Heart right ventricle (tissue), 16 donors: ENCODE measurements around the gene UBE2G2. TPM values are rescaled to one million over a fixed set of nuclear protein-coding genes. Genes with fewer than 3 reads are reported as not detected.

ENCODE experiments used
- ATAC-seq, 8 donors: fragments of 200-7000 bp; cut with Tn5 transposase; one replicate each; pipeline ENCODE4 v1.9.1; 2020; ENCODE audit warnings: mild to moderate bottlenecking in 8 of 8, moderate library complexity in 8 of 8, moderate number of reproducible peaks in 1 of 8
- DNase-seq, 2 donors: peaks; one replicate each; pipeline ENCODE4 v3.0.0-alpha.2; 2020
- H3K27ac ChIP-seq, 10 donors: fragments of 200-600 bp; sonication (generic) in 2 of 10; one replicate each; pipeline versions ENCODE4 v1.5.0 to v1.8.0; 2020 to 2022; ENCODE audit warnings: mild to moderate bottlenecking in 3 of 10
- H3K27me3 ChIP-seq, 7 donors: fragments of 200-600 bp; one replicate each; pipeline ENCODE4 v1.8.0; 2021 to 2022; ENCODE audit warnings: mild to moderate bottlenecking in 2 of 7
- H3K36me3 ChIP-seq, 9 donors: fragments of 200-600 bp; sonication (generic) in 1 of 9; one replicate each; pipeline versions ENCODE4 v1.5.0 to v1.8.0; 2020 to 2022; ENCODE audit warnings: mild to moderate bottlenecking in 2 of 9
- H3K4me1 ChIP-seq, 9 donors: fragments of 200-600 bp; sonication (generic) in 1 of 9; one replicate each; pipeline versions ENCODE4 v1.5.0 to v1.8.0; 2020 to 2022; ENCODE audit warnings: mild to moderate bottlenecking in 4 of 9
- H3K4me3 ChIP-seq, 10 donors: fragments of 200-600 bp; sonication (generic) in 2 of 10; one replicate each; pipeline versions ENCODE4 v1.5.0 to v1.8.0; 2020 to 2022; ENCODE audit warnings: mild to moderate bottlenecking in 7 of 10, moderate library complexity in 2 of 10
- H3K9me3 ChIP-seq, 11 donors: fragments of 200-600 bp in 10 of 11; sonication (generic) in 2 of 11; one replicate each; pipeline versions ENCODE4 v1.5.0 to v1.8.0; 2013 to 2022; ENCODE audit warnings: mild to moderate bottlenecking in 2 of 11, control low read depth in 1 of 11, moderate library complexity in 1 of 11
- CTCF ChIP-seq, 9 donors: fragments of 200-600 bp; sonication (generic) in 2 of 9; IDR thresholded peaks; one replicate each; pipeline versions ENCODE4 v1.5.0 to v1.8.0; 2021 to 2022; ENCODE audit warnings: antibody characterized with exemption in 9 of 9, mild to moderate bottlenecking in 5 of 9, moderate library complexity in 1 of 9
- WGBS, 2 donors: extraction: QIAGEN DNeasy Blood & Tissue Kit; methylation state at CpG; one replicate each; pipeline ENCODE4 v1.1.7; 2013; ENCODE audit warnings: inconsistent platforms in 1 of 2; 5-methylcytosine and 5-hydroxymethylcytosine counted together
- intact Hi-C, 10 donors: fragments of 100-400 bp; cut with DNase I; formaldehyde crosslinking; loops; one replicate each; pipeline versions ENCODE4 v1.11.1 to v1.14.2; 2022
- polyA plus RNA-seq, 2 donors: library from polyadenylated mRNA; stranded (reverse); fragments of 200-250 nt; gene quantifications; one replicate each; pipeline ENCODE4 v1.2.3, GENCODE V29; 2013
- total RNA-seq, 10 donors: library from RNA; stranded (reverse); fragmentation: NEBNext Ultra II Directional in 3 of 10; extraction: Animal tissue kit (Norgen Biotek cat#: 25700) in 3 of 10; gene quantifications; one replicate each; pipeline versions ENCODE4 v1.2.1 to v1.2.4, GENCODE V29; 2021 to 2023
- donor health status: Arrhythmogenic right ventricular cardiomyopathy.
- donor health status: ischemic (EF 13 %, LVEDD 7.1; RV severe dilation, severe dysfunction).
- donor health status: healthy with polysubstance abuse.
- donor health status: DM: no; HTN: yes; CAD: no.
- donor health status: DM: no; HTN: no; CAD: no.
- donor health status: ischemic (EF 25% LVEDD 6.9; RV normal size, moderate dysfunction).
- donor health status: ischemic (EF 25% LVEDD 5.7; RV mildly dilated, moderate dysfunction).
- donor health status: healthy.
- donor health status: DM: yes; HTN: yes; CAD: no.
- donor health status: Ischemic cardiomyopathy.
- donor health status: ischemic (EF 35%, LVEDD 5.7; RV mildly dilated, moderate dysfunction).
- donor health status: nonischemic (EF 11% LVEDD 7.7; RV severe dilation, severe dysfunction).
- donor health status: DM: yes; HTN: yes; CAD: no.
- donor health status: PGD.
- donor health status: ischemic (EF 29% LVEDD 5.4; RV normal size, mild dysfunction).
- donor health status: nonischemic (EF 23%, LVEDD 6.1; RV moderate dilation, normal function).

UBE2G2 gene
- total and polyA plus RNA-seq, 12 donors = 39.6 to 89.5 (median 63.2) TPM

- Histone ChIP-seq H3K36me3 (peaks cover 0 to 31% (median 20%) of the 10 kb centered on the region in 9 donors), H3K4me1 (peaks cover 9 to 44% (median 25%) of the 10 kb centered on the region in 9 donors), H3K27ac (peak overlapping the region in 6 of 10 donors; percentile 23 to 62 (median 40)), H3K9me3 (peaks cover 0 to 24% (median 3%) of the 10 kb centered on the region in 11 donors), H3K4me3 (no peak overlapping the region), H3K27me3 (no peaks in the 10 kb centered on the region)
- intact Hi-C loops = loop anchor here in 5 of 10 donors (2.0 to 10.0 kb wide), 5 partner anchors 13 to 319 kb away; partner anchors contain the start of gene PTTG1IP (in 3 of the 5)
- no peak for TF ChIP-seq CTCF (IDR thresholded peaks at IDR 0.05)
- ATAC-seq (no peak), DNase-seq (no peak)
- WGBS, 2 donors = 58 to 68% methylated on average over 10 of the region's 10 CpGs
Observed at GRCh38 chr21:44815852-44816628, 14.4 kb upstream of the UBE2G2 start.

- Histone ChIP-seq H3K27me3 (no peaks in the 10 kb centered on the region), H3K27ac (peak overlapping the region in 3 of 10 donors; percentile 20 to 62 (median 34)), H3K4me1 (peaks cover 9 to 44% (median 25%) of the 10 kb centered on the region in 9 donors), H3K36me3 (peaks cover 0 to 35% (median 20%) of the 10 kb centered on the region in 9 donors), H3K9me3 (peaks cover 0 to 16% (median 0%) of the 10 kb centered on the region in 11 donors), H3K4me3 (no peak overlapping the region)
- WGBS, 2 donors = 91 to 92% methylated on average over 8 of the region's 8 CpGs
- ATAC-seq = no peak
- intact Hi-C loops = loop anchor here in 5 of 10 donors (5.0 to 10.0 kb wide), 4 partner anchors 57 to 320 kb away; partner anchors contain the start of gene PTTG1IP (in 3 of the 5)
- DNase-seq = no peak
- TF ChIP-seq CTCF (IDR thresholded peaks at IDR 0.05) = no peak
Observed at GRCh38 chr21:44815225-44815624, 13.6 kb upstream of the UBE2G2 start.

- Histone ChIP-seq H3K27me3 (no peaks in the 10 kb centered on the region), H3K4me1 (peaks cover 9 to 44% (median 25%) of the 10 kb centered on the region in 9 donors), H3K9me3 (peaks cover 0 to 9% (median 0%) of the 10 kb centered on the region in 11 donors), H3K36me3 (peaks cover 0 to 42% (median 20%) of the 10 kb centered on the region in 9 donors), H3K4me3 (no peak overlapping the region), H3K27ac (peak overlapping the region in 3 of 10 donors; percentile 20 to 62 (median 34))
- no peak for TF ChIP-seq CTCF (IDR thresholded peaks at IDR 0.05)
- intact Hi-C loops = loop anchor here in 6 of 10 donors (5.0 to 10.0 kb wide), 6 partner anchors 48 to 443 kb away; partner anchors contain the start of gene PTTG1IP (in 3 of the 6)
- ATAC-seq (no peak), DNase-seq (no peak)
- WGBS, 2 donors = 73 to 83% methylated on average over 11 of the region's 11 CpGs
Observed at GRCh38 chr21:44814498-44815023, 12.9 kb upstream of the UBE2G2 start.

- Histone ChIP-seq H3K4me3 (no peak overlapping the region), H3K27me3 (no peaks in the 10 kb centered on the region), H3K4me1 (peaks cover 9 to 42% (median 23%) of the 10 kb centered on the region in 9 donors), H3K36me3 (peaks cover 0 to 50% (median 20%) of the 10 kb centered on the region in 9 donors), H3K9me3 (peaks cover 0 to under 1% (median 0%) of the 10 kb centered on the region in 11 donors), H3K27ac (peak overlapping the region in 2 of 10 donors; percentile 25 to 34)
- no peak for TF ChIP-seq CTCF (IDR thresholded peaks at IDR 0.05)
- intact Hi-C loops = loop anchor here in 4 of 10 donors (5.0 to 10.0 kb wide), 4 partner anchors 49 to 444 kb away; no protein-coding TSS in a partner anchor
- DNase-seq (no peak), ATAC-seq (no peak)
- WGBS, 2 donors = 91 to 92% methylated on average over 18 of the region's 18 CpGs
Observed at GRCh38 chr21:44813727-44814126, 12.1 kb upstream of the UBE2G2 start.
